ENCODE measurements around the gene CHRNA3.

The CHRNA3 gene

GRCh38 chr15:78651930-78652615 is 31.3 kb upstream of the CHRNA3 start:
- Histone ChIP-seq H2AFZ (ENCODE audit: low read length, unreplicated experiment) (no peak overlapping the region), H3K36me3 (ENCODE audit: insufficient read depth, low read length) (no peaks in the 10 kb centered on the region), H3K27me3 (ENCODE audit: insufficient read depth, low read length) (peaks cover 17% of the 10 kb centered on the region), H3K79me2 (ENCODE audit: control insufficient read depth, insufficient read depth, low read length, unreplicated experiment) (no peaks in the 10 kb centered on the region), H3K4me1 (ENCODE audit: control insufficient read depth, insufficient read depth, low read length, unreplicated experiment) (no peaks in the 10 kb centered on the region), H3K4me3 (ENCODE audit: low read depth, low read length) (no peak overlapping the region), H3K27ac (ENCODE audit: low read depth, low read length) (no peak overlapping the region)

GRCh38 chr15:78651007-78651406 is 30.2 kb upstream of the CHRNA3 start:
- H3K27ac ChIP-seq (ENCODE audit: low read depth, low read length): no peak overlapping the region
- no peak overlapping the region for H3K4me3 ChIP-seq (ENCODE audit: low read depth, low read length)
- H3K27me3 ChIP-seq (ENCODE audit: insufficient read depth, low read length): peaks cover 14% of the 10 kb centered on the region
- no peaks in the 10 kb centered on the region for H3K4me1 ChIP-seq (ENCODE audit: control insufficient read depth, insufficient read depth, low read length, unreplicated experiment)
- H3K79me2 ChIP-seq (ENCODE audit: control insufficient read depth, insufficient read depth, low read length, unreplicated experiment): no peaks in the 10 kb centered on the region
- no peaks in the 10 kb centered on the region for H3K36me3 ChIP-seq (ENCODE audit: insufficient read depth, low read length)
- no peak overlapping the region for H2AFZ ChIP-seq (ENCODE audit: low read length, unreplicated experiment)

GRCh38 chr15:78650022-78650421 is 29.2 kb upstream of the CHRNA3 start:
- Histone ChIP-seq H3K4me1 (ENCODE audit: control insufficient read depth, insufficient read depth, low read length, unreplicated experiment) (no peaks in the 10 kb centered on the region), H3K36me3 (ENCODE audit: insufficient read depth, low read length) (no peaks in the 10 kb centered on the region), H3K27ac (ENCODE audit: low read depth, low read length) (no peak overlapping the region), H3K27me3 (ENCODE audit: insufficient read depth, low read length) (peaks cover 11% of the 10 kb centered on the region), H3K4me3 (ENCODE audit: low read depth, low read length) (no peak overlapping the region), H2AFZ (ENCODE audit: low read length, unreplicated experiment) (no peak overlapping the region), H3K79me2 (ENCODE audit: control insufficient read depth, insufficient read depth, low read length, unreplicated experiment) (no peaks in the 10 kb centered on the region)

GRCh38 chr15:78645009-78645408 is 24.2 kb upstream of the CHRNA3 start:
- Histone ChIP-seq H3K27ac (ENCODE audit: low read depth, low read length) (no peak overlapping the region), H3K36me3 (ENCODE audit: insufficient read depth, low read length) (no peaks in the 10 kb centered on the region), H2AFZ (ENCODE audit: low read length, unreplicated experiment) (no peak overlapping the region), H3K4me3 (ENCODE audit: low read depth, low read length) (no peak overlapping the region), H3K79me2 (ENCODE audit: control insufficient read depth, insufficient read depth, low read length, unreplicated experiment) (no peaks in the 10 kb centered on the region), H3K27me3 (ENCODE audit: insufficient read depth, low read length) (0 out of 2 replicates have a peak, but pooled peaks cover 10% of the 10 kb centered on the region), H3K4me1 (ENCODE audit: control insufficient read depth, insufficient read depth, low read length, unreplicated experiment) (no peaks in the 10 kb centered on the region)

GRCh38 chr15:78642331-78642730 is 21.5 kb upstream of the CHRNA3 start:
- Histone ChIP-seq H2AFZ (ENCODE audit: low read length, unreplicated experiment) (no peak overlapping the region), H3K79me2 (ENCODE audit: control insufficient read depth, insufficient read depth, low read length, unreplicated experiment) (no peaks in the 10 kb centered on the region), H3K4me3 (ENCODE audit: low read depth, low read length) (no peak overlapping the region), H3K36me3 (ENCODE audit: insufficient read depth, low read length) (no peaks in the 10 kb centered on the region), H3K27ac (ENCODE audit: low read depth, low read length) (no peak overlapping the region), H3K27me3 (ENCODE audit: insufficient read depth, low read length) (0 out of 2 replicates have a peak, but pooled peaks cover 12% of the 10 kb centered on the region), H3K4me1 (ENCODE audit: control insufficient read depth, insufficient read depth, low read length, unreplicated experiment) (no peaks in the 10 kb centered on the region)

- no peak overlapping the region for H3K4me3 ChIP-seq (ENCODE audit: low read depth, low read length)
- H3K27ac ChIP-seq (ENCODE audit: low read depth, low read length): no peak overlapping the region
- 0 out of 2 replicates have a peak, but pooled peaks cover 12% of the 10 kb centered on the region for H3K27me3 ChIP-seq (ENCODE audit: insufficient read depth, low read length)
- H2AFZ ChIP-seq (ENCODE audit: low read length, unreplicated experiment): no peak overlapping the region
- no peaks in the 10 kb centered on the region for H3K79me2 ChIP-seq (ENCODE audit: control insufficient read depth, insufficient read depth, low read length, unreplicated experiment)
- no peaks in the 10 kb centered on the region for H3K36me3 ChIP-seq (ENCODE audit: insufficient read depth, low read length)
- H3K4me1 ChIP-seq (ENCODE audit: control insufficient read depth, insufficient read depth, low read length, unreplicated experiment): no peaks in the 10 kb centered on the region
These were observed 21.0 kb upstream of the CHRNA3 start for GRCh38 chr15:78641749-78642275.

GRCh38 chr15:78641102-78641748 is 20.4 kb upstream of the CHRNA3 start, which contains the start of gene CHRNB4:
CHRNB4 (minus strand) TSS chr15:78641210; CDS start chr15:78641133, 77 bp downstream.
- Histone ChIP-seq H3K27ac (ENCODE audit: low read depth, low read length) (no peak within 1 kb of the TSS), H2AFZ (ENCODE audit: low read length, unreplicated experiment) (no peak within 1 kb of the TSS), H3K36me3 (ENCODE audit: insufficient read depth, low read length) (no peaks in the 10 kb centered on the region), H3K79me2 (ENCODE audit: control insufficient read depth, insufficient read depth, low read length, unreplicated experiment) (no peaks in the 10 kb centered on the region), H3K4me1 (ENCODE audit: control insufficient read depth, insufficient read depth, low read length, unreplicated experiment) (no peaks in the 10 kb centered on the region), H3K27me3 (ENCODE audit: insufficient read depth, low read length) (0 out of 2 replicates have a peak, but pooled peaks cover 12% of the 10 kb centered on the region), H3K4me3 (ENCODE audit: low read depth, low read length) (peak within 1 kb of the TSS; percentile 79)

- H3K27ac ChIP-seq (ENCODE audit: low read depth, low read length): no peak overlapping the region
- H3K4me1 ChIP-seq (ENCODE audit: control insufficient read depth, insufficient read depth, low read length, unreplicated experiment): no peaks in the 10 kb centered on the region
- no peak overlapping the region for H2AFZ ChIP-seq (ENCODE audit: low read length, unreplicated experiment)
- H3K79me2 ChIP-seq (ENCODE audit: control insufficient read depth, insufficient read depth, low read length, unreplicated experiment): no peaks in the 10 kb centered on the region
- no peaks in the 10 kb centered on the region for H3K36me3 ChIP-seq (ENCODE audit: insufficient read depth, low read length)
- H3K4me3 ChIP-seq (ENCODE audit: low read depth, low read length): peak overlapping the region; percentile 79
- H3K27me3 ChIP-seq (ENCODE audit: insufficient read depth, low read length): 0 out of 2 replicates have a peak, but pooled peaks cover 12% of the 10 kb centered on the region
These were observed 19.8 kb upstream of the CHRNA3 start for GRCh38 chr15:78640527-78641101.

- no peak overlapping the region for H2AFZ ChIP-seq (ENCODE audit: low read length, unreplicated experiment)
These were observed 18.0 kb upstream of the CHRNA3 start for GRCh38 chr15:78638658-78639314.

GRCh38 chr15:78637776-78638435 is 17.1 kb upstream of the CHRNA3 start:
- Histone ChIP-seq H2AFZ (ENCODE audit: low read length, unreplicated experiment) (no peak overlapping the region), H3K27me3 (ENCODE audit: insufficient read depth, low read length) (0 out of 2 replicates have a peak, but pooled peaks cover 19% of the 10 kb centered on the region), H3K4me1 (ENCODE audit: control insufficient read depth, insufficient read depth, low read length, unreplicated experiment) (no peaks in the 10 kb centered on the region), H3K79me2 (ENCODE audit: control insufficient read depth, insufficient read depth, low read length, unreplicated experiment) (no peaks in the 10 kb centered on the region), H3K4me3 (ENCODE audit: low read depth, low read length) (no peak overlapping the region), H3K36me3 (ENCODE audit: insufficient read depth, low read length) (no peaks in the 10 kb centered on the region), H3K27ac (ENCODE audit: low read depth, low read length) (no peak overlapping the region)

More at GRCh38 chr15:78638658-78639314, 18.0 kb upstream of the CHRNA3 start:
- Histone ChIP-seq H3K27me3 (ENCODE audit: insufficient read depth, low read length) (0 out of 2 replicates have a peak, but pooled peaks cover 12% of the 10 kb centered on the region), H3K79me2 (ENCODE audit: control insufficient read depth, insufficient read depth, low read length, unreplicated experiment) (no peaks in the 10 kb centered on the region), H3K36me3 (ENCODE audit: insufficient read depth, low read length) (no peaks in the 10 kb centered on the region), H3K4me3 (ENCODE audit: low read depth, low read length) (no peak overlapping the region), H3K27ac (ENCODE audit: low read depth, low read length) (no peak overlapping the region), H3K4me1 (ENCODE audit: control insufficient read depth, insufficient read depth, low read length, unreplicated experiment) (no peaks in the 10 kb centered on the region)
